ENCODE data around the gene TMEM163.

The TMEM163 gene

DNA sequence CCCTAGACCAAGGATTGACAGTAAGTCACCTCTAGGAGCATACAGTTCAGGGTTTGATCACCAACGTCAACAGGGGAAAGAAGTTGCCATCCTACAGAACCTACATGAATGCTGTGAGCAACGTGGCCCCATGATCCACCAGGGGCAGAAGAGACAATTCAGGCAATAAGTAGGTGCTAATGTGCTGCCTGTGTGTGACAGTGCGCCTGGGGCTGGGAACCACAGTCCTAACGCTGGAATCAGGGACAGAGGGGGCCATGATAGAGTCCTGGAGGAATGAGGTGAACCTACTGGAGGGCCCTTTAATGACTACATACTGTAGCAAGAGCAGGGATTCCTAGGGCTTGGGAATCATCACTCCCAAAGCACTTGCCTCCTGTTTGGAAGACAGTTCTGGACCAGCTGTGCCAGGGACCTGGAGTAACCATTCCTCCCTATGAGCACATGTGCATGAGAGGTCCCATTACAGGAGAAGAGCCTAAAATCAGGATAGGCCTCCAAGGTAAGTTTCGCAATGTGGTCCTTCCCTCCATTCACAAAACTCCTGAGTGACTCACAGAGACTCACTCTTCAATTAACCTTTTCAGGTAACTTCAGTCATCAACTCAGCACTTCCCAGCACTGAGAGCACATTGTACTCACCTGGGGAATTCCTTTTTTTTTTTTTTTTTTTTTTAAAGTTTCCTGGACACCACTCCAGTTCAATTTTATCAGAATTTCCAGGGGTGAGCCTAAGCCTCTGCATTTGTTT, 214.0 kb downstream of the TMEM163 start:
- H3K4me3 ChIP-seq (replicated peaks in 1 of 2; ENCODE audit: low read depth in 2 of 2, low read length in 2 of 2), result no peak overlapping the region
- no peak for DNase-seq (ENCODE audit: low read depth in 2 of 2)
- TF ChIP-seq, protein P1, sequence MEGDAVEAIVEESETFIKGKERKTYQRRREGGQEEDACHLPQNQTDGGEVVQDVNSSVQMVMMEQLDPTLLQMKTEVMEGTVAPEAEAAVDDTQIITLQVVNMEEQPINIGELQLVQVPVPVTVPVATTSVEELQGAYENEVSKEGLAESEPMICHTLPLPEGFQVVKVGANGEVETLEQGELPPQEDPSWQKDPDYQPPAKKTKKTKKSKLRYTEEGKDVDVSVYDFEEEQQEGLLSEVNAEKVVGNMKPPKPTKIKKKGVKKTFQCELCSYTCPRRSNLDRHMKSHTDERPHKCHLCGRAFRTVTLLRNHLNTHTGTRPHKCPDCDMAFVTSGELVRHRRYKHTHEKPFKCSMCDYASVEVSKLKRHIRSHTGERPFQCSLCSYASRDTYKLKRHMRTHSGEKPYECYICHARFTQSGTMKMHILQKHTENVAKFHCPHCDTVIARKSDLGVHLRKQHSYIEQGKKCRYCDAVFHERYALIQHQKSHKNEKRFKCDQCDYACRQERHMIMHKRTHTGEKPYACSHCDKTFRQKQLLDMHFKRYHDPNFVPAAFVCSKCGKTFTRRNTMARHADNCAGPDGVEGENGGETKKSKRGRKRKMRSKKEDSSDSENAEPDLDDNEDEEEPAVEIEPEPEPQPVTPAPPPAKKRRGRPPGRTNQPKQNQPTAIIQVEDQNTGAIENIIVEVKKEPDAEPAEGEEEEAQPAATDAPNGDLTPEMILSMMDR (IDR thresholded peaks at IDR 0.05; ENCODE audit: low read depth, low read length), result no peak

DNA sequence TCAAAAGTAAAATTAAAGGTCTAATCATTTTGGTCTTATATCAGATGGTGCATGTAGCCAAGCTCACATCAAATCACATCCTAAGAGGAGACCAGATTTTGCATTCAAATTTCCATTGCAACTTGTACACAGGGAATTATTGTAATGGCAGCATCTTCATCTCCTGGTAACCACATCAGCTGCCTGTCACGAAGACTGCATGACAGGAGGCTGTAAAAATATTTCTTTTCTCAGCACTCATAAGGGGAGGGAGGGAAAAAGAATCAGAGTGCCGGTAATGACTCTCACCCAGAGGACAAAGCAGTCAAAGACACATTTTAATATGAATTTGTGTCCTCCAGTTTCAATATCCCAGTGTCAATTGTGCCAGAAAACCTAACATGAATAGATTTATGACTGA, 216.7 kb downstream of the TMEM163 start:
- TF ChIP-seq, protein P1 (IDR thresholded peaks at IDR 0.05; ENCODE audit: low read depth, low read length), result no peak
- no peak for DNase-seq (ENCODE audit: low read depth in 2 of 2)

DNA sequence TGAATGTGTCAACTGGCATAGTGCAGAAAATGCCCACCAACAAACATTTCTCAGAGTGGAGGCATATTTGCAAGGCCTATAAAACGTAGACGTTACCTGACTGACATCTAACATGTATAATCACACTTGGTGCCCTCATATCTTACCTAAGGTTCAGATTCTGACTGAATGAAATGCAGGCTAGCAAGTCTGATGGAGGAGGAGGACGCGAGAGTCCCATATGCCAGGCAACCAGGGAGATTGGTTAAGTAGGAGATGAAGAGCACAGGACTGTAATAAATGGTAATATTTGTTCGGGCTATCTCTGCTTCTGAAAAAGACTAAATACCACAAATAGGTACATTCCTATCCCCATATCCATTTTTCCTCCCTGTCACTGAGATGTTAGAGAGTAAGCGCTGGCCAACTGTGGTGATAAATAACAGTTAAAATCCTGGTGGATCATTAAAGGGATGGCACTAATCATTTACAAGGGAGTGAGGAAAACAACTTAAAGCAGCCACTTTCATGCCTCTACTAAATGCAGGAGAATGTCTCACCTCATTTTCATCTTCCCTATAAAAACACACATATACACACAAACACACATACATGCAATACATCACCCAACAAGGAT, 217.2 kb downstream of the TMEM163 start:
- TF ChIP-seq, protein P1 (IDR thresholded peaks at IDR 0.05; ENCODE audit: low read depth, low read length), result no peak
- no peak overlapping the region for H3K4me3 ChIP-seq (replicated peaks in 1 of 2; ENCODE audit: low read depth in 2 of 2, low read length in 2 of 2)
- DNase-seq (ENCODE audit: low read depth in 2 of 2), result no peak

More for the DNA sequence above, 216.7 kb downstream of the TMEM163 start:
- H3K4me3 ChIP-seq (replicated peaks in 1 of 2; ENCODE audit: low read depth in 2 of 2, low read length in 2 of 2), result no peak overlapping the region

DNA sequence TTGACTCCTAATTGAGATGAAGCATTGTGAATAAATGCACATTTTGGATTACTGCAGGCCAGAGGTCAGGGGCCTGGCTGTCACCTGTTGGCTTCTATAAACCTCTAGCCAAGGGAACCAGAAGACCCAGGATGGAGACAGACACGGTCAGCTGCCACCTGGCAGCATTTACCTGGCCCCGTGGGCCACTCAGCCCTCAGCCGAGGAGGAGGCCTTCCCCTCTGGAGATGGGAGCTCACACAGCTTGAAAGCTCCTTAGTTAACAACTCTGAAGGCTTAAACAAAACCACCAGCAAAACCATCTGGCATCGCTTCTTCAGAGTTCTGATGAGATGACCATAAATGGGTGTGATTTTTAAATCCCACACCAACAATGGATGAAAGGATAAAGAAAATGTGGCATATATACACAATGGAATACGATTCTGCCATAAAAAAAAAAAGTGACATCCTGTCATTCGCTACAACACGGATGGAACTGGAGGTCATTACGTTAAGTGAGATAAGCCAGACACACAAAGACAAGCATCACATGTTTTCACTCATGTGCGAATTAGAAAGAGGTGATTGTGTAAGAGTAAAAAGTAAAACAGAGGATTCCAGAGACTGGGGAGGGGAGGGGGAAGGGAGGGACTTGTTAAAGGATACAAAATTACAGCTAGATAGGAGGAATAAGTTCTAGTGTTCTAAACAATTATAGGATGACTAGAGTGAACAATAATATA, 218.4 kb downstream of the TMEM163 start:
- TF ChIP-seq, protein P1 (IDR thresholded peaks at IDR 0.05; ENCODE audit: low read depth, low read length), result no peak
- DNase-seq (ENCODE audit: low read depth in 2 of 2), result peak in 1 of 2 donors; percentile 5
- no peak overlapping the region for H3K4me3 ChIP-seq (replicated peaks in 1 of 2; ENCODE audit: low read depth in 2 of 2, low read length in 2 of 2)

DNA sequence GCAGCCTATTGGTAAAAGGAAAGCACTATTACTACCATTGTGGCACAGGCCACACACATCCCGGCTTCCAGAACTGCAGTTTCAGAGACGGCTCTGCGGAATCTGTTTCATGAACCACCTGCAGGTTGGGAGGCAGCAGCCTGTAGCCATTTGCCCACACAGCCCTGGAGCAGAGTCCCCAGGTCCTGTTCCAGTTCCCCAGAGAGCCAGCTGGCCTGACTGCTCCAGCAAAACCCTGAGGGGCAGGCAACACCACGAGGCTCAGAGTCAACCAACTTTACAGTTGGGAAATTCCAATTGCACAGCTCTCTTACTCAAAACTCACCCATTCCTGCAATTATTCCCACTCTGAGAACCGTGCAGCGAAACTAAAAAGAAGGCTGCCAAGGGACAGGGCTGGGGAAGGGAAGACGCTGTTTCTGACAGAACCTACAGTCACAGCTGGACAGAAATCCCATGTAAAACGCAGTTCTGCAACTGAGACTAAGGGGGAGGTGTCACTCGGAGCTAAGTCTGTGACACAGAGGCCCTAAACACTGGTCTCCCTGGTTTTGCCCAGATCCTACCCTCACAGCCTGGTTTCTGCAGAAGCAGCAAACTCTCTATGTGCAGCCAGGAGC, 219.4 kb downstream of the TMEM163 start:
- no peak overlapping the region for H3K4me3 ChIP-seq (replicated peaks in 1 of 2; ENCODE audit: low read depth in 2 of 2, low read length in 2 of 2)

DNA sequence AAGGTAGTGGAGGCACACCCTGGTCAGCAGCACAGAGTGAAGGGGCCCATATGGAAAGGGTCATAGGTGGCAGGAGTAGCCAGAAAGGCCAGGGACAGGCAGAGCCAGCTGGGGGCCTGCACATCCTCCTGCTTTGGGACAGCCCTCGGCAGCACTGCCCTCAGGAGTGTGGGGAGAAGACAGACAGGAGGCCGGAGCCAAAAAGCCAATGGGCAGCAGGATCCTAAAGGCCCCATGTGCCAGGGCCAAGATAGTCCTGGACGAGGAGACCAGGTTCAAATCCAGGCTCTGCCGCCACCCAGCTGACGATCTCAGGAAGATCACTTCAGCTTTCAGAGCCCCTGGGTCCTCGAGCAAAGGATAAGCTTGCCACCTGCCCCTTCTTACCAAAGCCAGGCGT, 220.1 kb downstream of the TMEM163 start:
- no peak overlapping the region for H3K4me3 ChIP-seq (replicated peaks in 1 of 2; ENCODE audit: low read depth in 2 of 2, low read length in 2 of 2)
- DNase-seq (ENCODE audit: low read depth in 2 of 2), result no peak
- TF ChIP-seq, protein P1 (IDR thresholded peaks at IDR 0.05; ENCODE audit: low read depth, low read length), result no peak

More for the DNA sequence above, 219.4 kb downstream of the TMEM163 start:
- TF ChIP-seq, protein P1 (IDR thresholded peaks at IDR 0.05; ENCODE audit: low read depth, low read length), result no peak
- no peak for DNase-seq (ENCODE audit: low read depth in 2 of 2)
